GM19043 (cell line): ENCODE data around the gene RFXANK.
A peak's percentile ranks its signal among the peaks of the same experiment; 100 is the strongest.
"Not testable (repeated sequence)": the region's sequence is repeated elsewhere in the genome, so short reads cannot be mapped to it uniquely, and the experiment has no call there.

Experiments used
- ATAC-seq: cut with Tn5 transposase; IDR thresholded peaks from one replicate; pipeline ENCODE4 v1.9.1; 2021; ENCODE audit warnings: low read depth; ENCODE audit not compliant: unreplicated experiment

RFXANK gene

GRCh38 chr19:19169236-19170052 is 22.6 kb upstream of the RFXANK start:
- no peak for ATAC-seq

GRCh38 chr19:19170053-19170872 is 21.8 kb upstream of the RFXANK start, which contains the start of gene MEF2B:
Gene MEF2B (minus strand): TSS chr19:19170263. CDS start chr19:19150735, 19,528 bp downstream.
- peak; percentile 85 for ATAC-seq

- ATAC-seq = no peak
Measured at GRCh38 chr19:19170873-19171672, 21.0 kb upstream of the RFXANK start.

GRCh38 chr19:19171821-19172532 is 20.1 kb upstream of the RFXANK start:
- no peak for ATAC-seq

- not testable (repeated sequence) for ATAC-seq
Measured at GRCh38 chr19:19173243-19173642, 18.8 kb upstream of the RFXANK start.

- no peak for ATAC-seq
Measured at GRCh38 chr19:19176950-19177349, 15.1 kb upstream of the RFXANK start.

- ATAC-seq = no peak
Measured at GRCh38 chr19:19179548-19180441, 12.3 kb upstream of the RFXANK start.

GRCh38 chr19:19181488-19181998 is 10.5 kb upstream of the RFXANK start:
- no peak for ATAC-seq

- ATAC-seq = no peak
Measured at GRCh38 chr19:19185853-19186740, 6.0 kb upstream of the RFXANK start.

GRCh38 chr19:19186742-19187141 is 5.3 kb upstream of the RFXANK start:
- ATAC-seq = no peak

GRCh38 chr19:19191768-19192077 is 335 bp upstream of the RFXANK start:
- no peak for ATAC-seq

- no peak for ATAC-seq
Measured at GRCh38 chr19:19192910-19193423, 909 bp downstream of the RFXANK start.

- no peak for ATAC-seq
Measured at GRCh38 chr19:19193926-19194325, 1.9 kb downstream of the RFXANK start.

- ATAC-seq = no peak
Measured at GRCh38 chr19:19201697-19202630, 9.9 kb downstream of the RFXANK start.

GRCh38 chr19:19202707-19203011 is 10.6 kb downstream of the RFXANK start:
- no peak for ATAC-seq

- no peak for ATAC-seq
Measured at GRCh38 chr19:19203012-19203856, 11.2 kb downstream of the RFXANK start, which contains the start of gene NR2C2AP. Gene NR2C2AP (minus strand): TSS chr19:19203414. CDS start chr19:19203060, 354 bp downstream.
